CD4-positive, alpha-beta T cell treated with Interleukin-12 subunit alpha and Interleukin-12 subunit beta, for 1 hour (primary cell): ENCODE measurements around the gene FBLN5.
"Not testable (repeated sequence)": the region's sequence is repeated elsewhere in the genome, so short reads cannot be mapped to it uniquely, and the experiment has no call there.

Experiments
- DNase-seq: peaks from one replicate; pipeline ENCODE4 v3.0.0-alpha.2; 2020

Gene FBLN5

DNA sequence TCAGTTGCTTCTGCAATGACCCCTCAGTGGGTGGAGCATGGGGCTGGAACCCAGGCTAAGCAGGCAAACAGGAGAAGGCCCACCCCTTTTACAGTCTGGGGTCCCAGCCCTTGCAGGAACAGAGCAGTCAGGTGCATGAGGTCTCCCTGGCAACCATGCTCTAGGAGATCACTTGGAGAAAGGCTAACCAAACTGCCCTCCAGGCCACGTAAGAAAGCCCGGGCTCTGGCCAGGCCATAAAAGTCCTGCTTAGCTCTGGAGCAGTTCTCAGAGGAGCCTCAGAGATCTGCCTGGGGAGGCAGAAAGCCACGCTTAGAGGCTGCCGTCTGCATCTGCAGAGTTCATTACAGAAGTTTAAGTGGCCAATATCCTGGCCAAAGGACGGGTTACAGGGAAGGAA lies 65.1 kb downstream of the FBLN5 start:
- no peak for DNase-seq

DNA sequence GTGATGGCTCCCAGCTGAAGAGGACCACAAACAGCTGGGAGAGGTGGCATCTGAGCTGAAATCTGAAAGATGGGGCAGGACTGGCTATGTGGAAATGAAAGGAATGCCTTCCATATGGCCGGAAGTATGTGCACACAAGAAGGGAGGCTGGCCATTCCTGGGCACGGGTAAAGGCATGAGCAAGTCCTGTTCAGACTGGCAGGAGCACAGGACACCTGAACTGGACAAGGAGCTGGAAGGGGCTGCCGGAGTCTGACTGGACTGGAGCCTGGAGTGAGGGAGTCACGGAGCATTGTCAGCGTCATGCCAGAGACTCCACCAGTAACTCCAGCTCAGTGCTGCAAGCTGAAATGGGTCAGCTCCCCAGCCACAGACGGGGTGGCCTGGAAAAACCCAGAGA lies 68.3 kb downstream of the FBLN5 start:
- no peak for DNase-seq

- DNase-seq, result no peak
These were observed 69.2 kb downstream of the FBLN5 start for GRCh38 chr14:91878274-91878673.

DNA sequence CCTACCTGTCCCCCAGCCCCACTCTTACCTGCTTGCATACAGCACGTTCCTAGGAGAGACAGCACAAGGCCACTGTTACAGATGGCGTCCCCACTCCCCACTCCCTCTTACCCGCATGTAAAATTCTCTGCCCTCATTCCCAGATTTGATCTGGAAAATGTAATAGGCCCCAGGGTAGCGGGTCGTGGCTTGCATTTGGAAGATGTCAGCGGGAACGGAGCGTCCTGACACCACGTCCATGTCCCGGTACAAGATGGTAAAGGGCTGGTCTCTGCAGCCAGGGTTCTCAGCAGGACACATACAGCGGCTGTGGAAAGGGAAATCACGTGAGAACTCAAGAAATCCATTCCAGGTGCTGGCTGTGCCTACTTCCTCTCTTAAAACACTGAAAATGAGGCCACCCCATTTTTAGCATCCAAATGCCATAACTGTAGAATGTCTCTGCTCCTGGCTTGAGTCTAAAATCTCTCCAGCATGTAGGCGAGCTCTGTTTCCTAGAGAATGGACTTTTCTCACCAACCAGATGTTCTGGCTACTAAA lies 70.0 kb downstream of the FBLN5 start:
- DNase-seq, result no peak

- DNase-seq, result no peak
These were observed 71.0 kb downstream of the FBLN5 start for GRCh38 chr14:91876492-91876891.

- no peak for DNase-seq
These were observed 71.8 kb downstream of the FBLN5 start for GRCh38 chr14:91875525-91876286.

GRCh38 chr14:91873471-91874415 lies 73.8 kb downstream of the FBLN5 start:
- DNase-seq, result peak; percentile 87

- DNase-seq, result peak; percentile 68
These were observed 74.7 kb downstream of the FBLN5 start for GRCh38 chr14:91872517-91873470.

DNA sequence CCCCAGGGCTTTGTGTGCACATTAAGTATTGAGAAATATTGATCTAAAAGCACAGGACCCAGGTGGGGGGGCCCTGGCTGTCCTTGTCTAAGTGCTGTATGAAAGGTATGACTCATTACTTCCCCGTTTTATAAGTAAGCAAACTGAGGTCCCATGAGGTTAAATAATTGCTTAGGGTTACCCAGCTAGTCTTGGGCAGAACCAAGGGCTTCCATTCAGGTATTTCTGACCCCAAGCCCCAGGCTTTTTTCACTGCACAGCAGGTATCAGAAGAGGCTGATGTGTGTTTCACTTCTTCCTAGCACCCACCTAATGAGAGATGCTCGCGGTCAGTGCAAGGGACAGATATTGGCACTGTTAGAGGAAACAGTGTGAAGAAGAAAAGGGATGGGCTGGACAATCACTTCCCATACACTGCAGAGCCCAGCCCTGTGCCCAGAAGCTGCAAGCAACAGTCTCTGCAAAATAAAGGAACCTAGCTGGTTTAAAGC lies 75.4 kb downstream of the FBLN5 start:
- DNase-seq, result peak; percentile 42

DNA sequence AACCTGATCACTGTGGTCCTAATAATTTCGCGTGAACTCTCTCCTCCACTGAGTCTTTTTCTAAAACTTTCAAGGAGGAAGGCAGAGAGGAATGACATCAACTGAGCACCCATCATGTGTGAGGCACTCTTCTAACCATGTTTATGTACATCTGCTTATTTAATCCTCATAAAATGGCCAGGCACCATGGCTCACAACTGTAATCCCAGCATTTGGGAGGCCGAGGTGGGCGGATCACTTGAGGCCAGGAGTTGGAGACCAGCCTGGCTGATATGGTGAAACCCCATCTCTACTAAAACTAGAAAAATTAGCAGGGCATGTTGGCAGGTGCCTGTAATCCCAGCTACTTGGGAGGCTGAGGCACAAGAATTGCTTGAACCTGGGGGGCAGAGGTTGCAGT lies 76.1 kb downstream of the FBLN5 start:
- DNase-seq, result not testable (repeated sequence)

DNA sequence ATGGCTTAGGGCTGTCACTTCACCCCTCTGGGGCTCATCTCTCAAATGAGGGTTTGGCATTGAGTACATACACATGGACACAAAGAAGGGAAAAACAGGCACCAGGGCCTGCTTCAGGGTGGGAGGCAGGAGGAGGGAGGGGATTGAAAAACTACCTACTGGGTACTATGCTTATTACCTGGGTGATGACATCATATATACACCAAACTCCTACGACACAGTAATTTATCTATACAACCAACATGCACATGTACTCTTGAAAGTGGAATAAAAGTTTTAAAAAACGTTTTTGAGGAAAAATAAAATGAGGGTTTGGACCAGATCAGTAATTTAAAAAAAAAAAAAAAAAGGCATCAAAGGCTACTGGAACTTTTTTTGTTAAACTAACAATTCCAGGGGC lies 76.6 kb downstream of the FBLN5 start:
- DNase-seq, result no peak

DNA sequence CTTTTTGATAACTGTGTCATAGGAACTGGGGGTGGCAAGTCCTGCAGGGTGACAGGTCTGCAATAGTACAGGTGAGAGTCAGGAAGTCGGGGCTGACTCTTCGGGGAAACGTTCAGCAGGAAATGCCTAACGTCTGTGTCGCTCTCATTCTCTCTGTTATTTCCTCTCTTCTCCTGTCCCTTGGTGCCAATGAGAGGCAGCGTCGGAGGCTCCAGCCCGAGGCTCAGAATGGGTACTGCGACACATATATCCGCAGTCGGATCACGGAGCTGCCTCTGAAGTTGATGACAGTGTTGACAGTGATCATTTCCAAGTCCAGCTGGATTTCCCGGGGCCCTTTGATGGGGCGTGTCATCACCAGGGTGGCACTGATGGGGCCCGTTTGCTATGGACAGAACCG lies 77.5 kb downstream of the FBLN5 start:
- DNase-seq, result peak; percentile 84

DNA sequence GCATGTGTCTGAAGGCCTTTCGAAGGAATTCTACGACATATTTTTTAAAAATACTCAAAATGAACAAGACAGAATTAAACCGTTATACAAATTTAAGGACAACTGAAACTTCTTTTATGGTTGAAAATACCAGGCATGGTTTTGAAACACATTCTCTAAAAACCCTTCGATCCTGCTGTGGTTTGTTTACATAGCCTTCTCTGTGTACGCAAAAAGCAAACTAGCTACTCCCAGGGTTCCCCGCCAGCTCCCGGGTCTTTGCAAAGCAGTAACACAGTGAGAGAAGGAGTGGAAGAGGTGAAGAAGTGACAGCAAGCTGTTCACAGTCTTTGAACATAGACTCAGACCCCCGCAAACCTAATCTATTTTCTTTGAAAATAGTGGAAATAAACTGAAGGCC lies 77.9 kb downstream of the FBLN5 start:
- DNase-seq, result no peak

GRCh38 chr14:91867316-91867988 lies 80.0 kb downstream of the FBLN5 start, which contains the start of gene TC2N:
Gene TC2N, minus strand, starts transcription at chr14:91867536. Its CDS starts 53,767 bp downstream, at chr14:91813769.
- peak; percentile 70 for DNase-seq

- no peak for DNase-seq
These were observed 80.8 kb downstream of the FBLN5 start for GRCh38 chr14:91866511-91867295.

- DNase-seq, result no peak
These were observed 81.4 kb downstream of the FBLN5 start for GRCh38 chr14:91866061-91866460.

DNA sequence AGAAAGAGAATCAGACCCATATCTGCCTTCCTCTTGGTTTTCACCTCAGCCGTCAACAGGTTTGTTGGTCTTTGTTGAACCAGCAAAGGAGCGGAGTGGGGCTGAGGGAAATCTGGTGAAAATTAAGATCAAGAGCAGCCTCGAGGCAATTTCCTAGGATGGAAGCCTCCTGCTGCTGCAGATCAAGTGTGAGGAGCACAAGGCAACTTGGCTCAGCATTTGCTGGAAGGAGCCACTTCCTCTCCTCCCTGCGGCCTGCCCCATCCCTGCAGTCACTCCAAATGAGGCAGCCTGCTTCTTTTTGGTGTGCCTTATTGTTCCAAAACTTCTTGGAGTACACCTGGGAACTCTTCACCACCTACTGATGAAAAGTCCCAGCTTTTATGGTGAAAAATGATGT lies 85.1 kb downstream of the FBLN5 start:
- DNase-seq, result no peak

DNA sequence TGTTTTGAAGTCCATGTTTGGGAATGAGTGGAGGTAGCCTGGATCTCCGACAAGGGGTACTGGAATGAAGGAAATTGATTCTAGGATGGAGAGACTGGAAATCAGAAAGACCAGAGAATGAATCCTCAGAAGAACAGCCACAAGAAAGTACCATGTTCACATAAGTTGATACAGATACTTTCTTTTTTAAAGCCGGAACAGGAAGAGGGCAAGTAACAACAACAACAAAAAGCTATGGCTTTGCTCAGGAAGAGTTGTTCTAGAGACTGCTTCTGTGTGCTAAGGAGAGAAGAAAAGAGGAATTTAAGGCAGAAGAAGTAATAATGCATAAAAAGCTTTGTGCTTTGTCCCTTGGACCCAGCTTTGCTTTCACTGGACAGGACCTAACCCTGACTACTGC lies 86.4 kb downstream of the FBLN5 start:
- no peak for DNase-seq

- DNase-seq, result no peak
These were observed 87.3 kb downstream of the FBLN5 start for GRCh38 chr14:91860238-91860637.

DNA sequence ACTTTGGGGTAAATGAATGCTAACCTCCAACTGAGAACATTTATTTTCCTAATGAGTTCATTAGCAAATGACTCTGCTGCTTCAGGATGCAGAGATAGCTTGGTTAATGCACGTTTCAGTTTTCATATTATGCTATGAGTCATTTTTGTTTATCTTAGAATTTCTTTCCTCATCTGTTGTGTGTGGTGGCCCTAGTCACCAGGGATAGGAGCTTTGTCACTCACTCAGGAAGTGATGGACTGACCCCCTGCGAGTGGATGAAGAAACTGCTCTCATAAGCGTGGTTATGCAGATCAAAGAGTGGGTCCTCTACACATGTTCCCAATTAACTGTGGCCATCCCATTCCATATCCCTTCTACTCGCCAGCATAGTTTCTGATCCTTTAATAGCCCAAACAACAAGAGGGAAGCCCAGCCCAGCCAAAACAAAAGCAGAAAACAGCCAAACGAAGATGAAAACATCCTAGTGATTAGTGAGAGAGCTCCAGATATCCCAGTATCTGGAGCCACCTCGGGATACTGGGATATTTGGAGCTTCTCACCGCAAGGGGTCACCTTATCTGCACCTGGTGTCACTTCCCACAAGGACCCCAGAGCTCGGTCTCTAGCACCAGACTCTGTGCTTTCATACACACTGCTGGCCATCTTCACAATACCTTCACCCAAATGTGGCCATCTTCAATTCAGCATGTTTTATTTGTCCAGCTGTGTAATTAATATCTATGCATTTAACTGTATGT lies 88.8 kb downstream of the FBLN5 start:
- DNase-seq, result no peak
